D341Med (cell line): ENCODE results near the gene PFKP.
"Not testable (repeated sequence)": the region's sequence is repeated elsewhere in the genome, so short reads cannot be mapped to it uniquely, and the experiment has no call there.

Experiments used
- DNase-seq: peaks from one replicate; pipeline ENCODE4 v3.0.0; 2012; ENCODE audit warnings: low spot score

The PFKP gene

GRCh38 chr10:3159152-3159551 lies 91.8 kb downstream of the PFKP start:
- no peak for DNase-seq

GRCh38 chr10:3162533-3162932 lies 95.2 kb downstream of the PFKP start:
- no peak for DNase-seq

- no peak for DNase-seq
These were observed 96.5 kb downstream of the PFKP start for GRCh38 chr10:3163879-3164278.

GRCh38 chr10:3165196-3165595 lies 97.8 kb downstream of the PFKP start:
- DNase-seq, result no peak

- no peak for DNase-seq
These were observed 99.3 kb downstream of the PFKP start for GRCh38 chr10:3166496-3167290.

- DNase-seq, result no peak
These were observed 100.4 kb downstream of the PFKP start for GRCh38 chr10:3167611-3168330.

GRCh38 chr10:3169271-3169670 lies 101.9 kb downstream of the PFKP start:
- no peak for DNase-seq

- no peak for DNase-seq
These were observed 102.3 kb downstream of the PFKP start for GRCh38 chr10:3169673-3170072.

GRCh38 chr10:3171488-3171887 lies 104.1 kb downstream of the PFKP start:
- not testable (repeated sequence) for DNase-seq

GRCh38 chr10:3172081-3172445 lies 104.7 kb downstream of the PFKP start:
- peak; percentile 39 for DNase-seq

GRCh38 chr10:3172446-3173170 lies 105.3 kb downstream of the PFKP start, which contains the start of gene PITRM1:
Gene PITRM1 (minus strand): TSS chr10:3172782. CDS start chr10:3172772, 10 bp downstream.
- DNase-seq, result peak; percentile 97

GRCh38 chr10:3173171-3173878 lies 106.0 kb downstream of the PFKP start:
- DNase-seq, result no peak

- no peak for DNase-seq
These were observed 110.7 kb downstream of the PFKP start for GRCh38 chr10:3178042-3178441.

GRCh38 chr10:3179174-3179573 lies 111.8 kb downstream of the PFKP start:
- DNase-seq, result no peak

- DNase-seq, result no peak
These were observed 113.1 kb downstream of the PFKP start for GRCh38 chr10:3180355-3181025.

GRCh38 chr10:3185386-3185785 lies 118.0 kb downstream of the PFKP start:
- no peak for DNase-seq

GRCh38 chr10:3186368-3186767 lies 119.0 kb downstream of the PFKP start:
- DNase-seq, result no peak
